Body of pancreas (tissue), 4 donors: Measurements from ENCODE around the gene RBCK1. TPM values are rescaled to one million over a fixed set of nuclear protein-coding genes. Genes with fewer than 3 reads are reported as not detected.
A peak's percentile ranks its signal among the peaks of the same experiment; 100 is the strongest.

Source experiments
- ATAC-seq: fragments of 150-250 bp; one replicate; pipeline ENCODE4 v1.9.1; 2016
- DNase-seq, 4 donors: peaks; one replicate each; pipeline ENCODE4 v3.0.0-alpha.2; 2019
- H3K27ac ChIP-seq, 4 donors: fragments of 200-600 bp; sonication (generic); 1 replicate in 3 of 4; 2 replicates in 1 of 4; pipeline versions ENCODE4 v1.5.1 to v1.6.1; 2016 to 2019; ENCODE audit warnings: mild to moderate bottlenecking in 1 of 4, mixed read lengths in 1 of 4, moderate library complexity in 1 of 4
- H3K27me3 ChIP-seq, 2 donors: fragments of 200-600 bp; sonication (generic); one replicate each; pipeline ENCODE4 v1.6.0; 2016; ENCODE audit warnings: mild to moderate bottlenecking in 1 of 2
- H3K36me3 ChIP-seq, 2 donors: fragments of 200-600 bp; sonication (generic); replicated peaks in 1 of 2; 2 replicates each; pipeline ENCODE4 v1.5.1; 2016; ENCODE audit warnings: low read depth in 2 of 2; ENCODE audit not compliant: insufficient read depth in 1 of 2
- H3K4me1 ChIP-seq: fragments of 200-600 bp; sonication (generic); one replicate; pipeline ENCODE4 v1.6.0; 2016
- H3K4me3 ChIP-seq, 2 donors: fragments of 200-600 bp; sonication (generic); 1 replicate in 1 of 2; 2 replicates in 1 of 2; pipeline ENCODE4 v1.5.1; 2016 to 2019
- H3K9me3 ChIP-seq, 3 donors: fragments of 200-600 bp; sonication (generic); 1 replicate in 2 of 3; 2 replicates in 1 of 3; pipeline ENCODE4 v1.5.1; 2016
- CTCF ChIP-seq, 7 experiments: fragments of 450-650 bp in 4 of 7; fragments of 200-600 bp in 3 of 7; sonication (generic) in 3 of 7; IDR thresholded peaks; one replicate each; pipeline ENCODE4 v1.5.1; 2016 to 2019; ENCODE audit warnings: antibody characterized with exemption in 7 of 7
- POLR2A ChIP-seq, 3 donors: fragments of 450-650 bp; IDR thresholded peaks; one replicate each; pipeline ENCODE4 v1.6.1; 2016; ENCODE audit warnings: antibody characterized with exemption in 3 of 3, mild to moderate bottlenecking in 2 of 3
- WGBS, 2 donors: methylation state at CpG; one replicate each; pipeline ENCODE4 v1.1.5; 2017; 5-methylcytosine and 5-hydroxymethylcytosine counted together
- intact Hi-C: fragments of 100-400 bp; cut with DNase I; formaldehyde crosslinking; loops from one replicate; pipeline ENCODE4 v1.15.1; 2023
- total RNA-seq, 2 donors: library from RNA; depleted of rRNA; stranded (reverse); fragments of >200 nt; gene quantifications; one replicate each; pipeline ENCODE4 v1.1.0, GENCODE V29; 2016

RBCK1 gene
- total RNA-seq, 2 donors from 2014 or later, result 36.1 to 95.9 TPM

GRCh38 chr20:435558-435957, 27.5 kb downstream of the RBCK1 start:
- peaks cover 0 to 11% of the 10 kb centered on the region in 2 donors for H3K36me3 ChIP-seq
- no peaks in the 10 kb centered on the region for H3K4me1 ChIP-seq
- no peaks in the 10 kb centered on the region for H3K9me3 ChIP-seq
- intact Hi-C loops, result loop anchor here (10.0 kb wide), 1 partner anchor 81 kb away; no protein-coding TSS in a partner anchor
- 80 to 81% methylated on average over 7 of the region's 7 CpGs for WGBS, 2 donors
- H3K4me3 ChIP-seq, result no peak overlapping the region
- no peak for TF ChIP-seq CTCF (IDR thresholded peaks at IDR 0.05)
- TF ChIP-seq POLR2A (IDR thresholded peaks at IDR 0.05), result no peak
- H3K27me3 ChIP-seq, result no peaks in the 10 kb centered on the region
- DNase-seq, result no peak
- ATAC-seq, result no peak
- no peak overlapping the region for H3K27ac ChIP-seq

GRCh38 chr20:436476-436875, 28.4 kb downstream of the RBCK1 start:
- intact Hi-C loops, result loop anchor here (10.0 kb wide), 1 partner anchor 82 kb away; no protein-coding TSS in a partner anchor
- H3K27ac ChIP-seq, result no peak overlapping the region
- ATAC-seq, result no peak
- no peak for DNase-seq
- peaks cover 0 to 18% of the 10 kb centered on the region in 2 donors for H3K36me3 ChIP-seq
- H3K27me3 ChIP-seq, result no peaks in the 10 kb centered on the region
- TF ChIP-seq POLR2A (IDR thresholded peaks at IDR 0.05) (no peak), CTCF (IDR thresholded peaks at IDR 0.05) (no peak)
- WGBS, 2 donors, result 96 to 97% methylated on average over 5 of the region's 5 CpGs
- no peaks in the 10 kb centered on the region for H3K9me3 ChIP-seq
- H3K4me3 ChIP-seq, result no peak overlapping the region
- H3K4me1 ChIP-seq, result no peaks in the 10 kb centered on the region

- Histone ChIP-seq H3K4me1 (no peaks in the 10 kb centered on the region), H3K27ac (no peak overlapping the region), H3K27me3 (no peaks in the 10 kb centered on the region), H3K36me3 (peaks cover 0 to 19% of the 10 kb centered on the region in 2 donors), H3K9me3 (no peaks in the 10 kb centered on the region), H3K4me3 (no peak overlapping the region)
- DNase-seq, result no peak
- 74 to 79% methylated on average over 5 to 6 of the region's 6 CpGs for WGBS, 2 donors
- no peak for TF ChIP-seq POLR2A (IDR thresholded peaks at IDR 0.05)
- TF ChIP-seq CTCF (IDR thresholded peaks at IDR 0.05), result no peak
- ATAC-seq, result no peak
- intact Hi-C loops, result loop anchor here (10.0 kb wide), 1 partner anchor 83 kb away; no protein-coding TSS in a partner anchor
Observed at GRCh38 chr20:437787-438486, 29.8 kb downstream of the RBCK1 start.

GRCh38 chr20:438571-439469, 30.7 kb downstream of the RBCK1 start:
- H3K36me3 ChIP-seq, result peaks cover 0 to 19% of the 10 kb centered on the region in 2 donors
- no peaks in the 10 kb centered on the region for H3K4me1 ChIP-seq
- H3K27me3 ChIP-seq, result no peaks in the 10 kb centered on the region
- WGBS, 2 donors, result 70 to 83% methylated on average over 12 to 18 of the region's 18 CpGs
- TF ChIP-seq CTCF (IDR thresholded peaks at IDR 0.05) (no peak), POLR2A (IDR thresholded peaks at IDR 0.05) (no peak)
- no peak overlapping the region for H3K4me3 ChIP-seq
- no peak overlapping the region for H3K27ac ChIP-seq
- ATAC-seq (no peak), DNase-seq (peak in 1 of 4 donors; percentile 29)
- intact Hi-C loops, result loop anchor here (10.0 kb wide), 1 partner anchor 84 kb away; no protein-coding TSS in a partner anchor
- no peaks in the 10 kb centered on the region for H3K9me3 ChIP-seq
